CD4-positive, alpha-beta memory T cell (primary cell): ENCODE results near the gene TFF2. TPM values are rescaled to one million over a fixed set of nuclear protein-coding genes. Genes with fewer than 3 reads are reported as not detected.

Experiments used
- CTCF ChIA-PET: fragments of 350-600 bp; sonication (Branson Sonifier 250); formaldehyde crosslinking; loops from one replicate; lab custom pipeline; 2021; ENCODE audit warnings: inconsistent platforms; ENCODE audit not compliant: partially characterized antibody; lab: Charles Lee
- POLR2A ChIA-PET: fragments of 350-600 bp; sonication (Branson Sonifier 250); formaldehyde crosslinking; loops from one replicate; lab custom pipeline; 2021; ENCODE audit not compliant: partially characterized antibody; lab: Charles Lee
- DNase-seq, 5 donors: peaks; one replicate each; pipeline versions ENCODE4 v3.0.0 to v3.0.0-alpha.2; 2020 to 2022; ENCODE audit warnings: mixed read lengths in 1 of 5
- H3K27ac ChIP-seq: one replicate; pipeline ENCODE4 v1.7.0; 2013; ENCODE audit warnings: low read depth, low read length
- H3K27me3 ChIP-seq: 2 replicates; pipeline ENCODE4 v1.7.0; 2013; ENCODE audit warnings: mild to moderate bottlenecking, low read length, moderate library complexity; ENCODE audit not compliant: insufficient read depth
- H3K36me3 ChIP-seq: 2 replicates; pipeline ENCODE4 v1.7.0; 2013; ENCODE audit warnings: mild to moderate bottlenecking, low read length, moderate library complexity; ENCODE audit not compliant: insufficient read depth
- H3K4me1 ChIP-seq: 2 replicates; pipeline ENCODE4 v1.7.0; 2013; ENCODE audit warnings: mild to moderate bottlenecking, low read length, moderate library complexity; ENCODE audit not compliant: insufficient read depth
- H3K4me3 ChIP-seq, 2 donors: one replicate each; pipeline ENCODE4 v1.7.0; 2013; ENCODE audit warnings: low read length in 2 of 2, mild to moderate bottlenecking in 1 of 2
- H3K9me3 ChIP-seq, 2 donors: one replicate each; pipeline ENCODE4 v1.7.0; 2013; ENCODE audit warnings: low read length in 2 of 2, control low read depth in 1 of 2; ENCODE audit not compliant: control insufficient read depth in 1 of 2
- H3K27ac Mint-ChIP-seq, 7 donors: one replicate each; pipeline ENCODE4 v1.8.0; 2020 to 2021; ENCODE audit warnings: mixed read lengths in 7 of 7, mild to moderate bottlenecking in 6 of 7, inconsistent platforms in 3 of 7, moderate library complexity in 3 of 7
- H3K27me3 Mint-ChIP-seq, 2 donors: one replicate each; pipeline ENCODE4 v1.8.0; 2020 to 2021; ENCODE audit warnings: mixed read lengths in 2 of 2
- H3K36me3 Mint-ChIP-seq, 2 donors: one replicate each; pipeline ENCODE4 v1.8.0; 2020 to 2021; ENCODE audit warnings: mixed read lengths in 2 of 2, inconsistent platforms in 1 of 2, mild to moderate bottlenecking in 1 of 2
- H3K4me1 Mint-ChIP-seq, 4 donors: one replicate each; pipeline ENCODE4 v1.8.0; 2020 to 2021; ENCODE audit warnings: mixed read lengths in 4 of 4, mild to moderate bottlenecking in 1 of 4
- H3K4me3 Mint-ChIP-seq, 8 donors: one replicate each; pipeline ENCODE4 v1.8.0; 2020 to 2021; ENCODE audit warnings: mixed read lengths in 8 of 8, mild to moderate bottlenecking in 7 of 8, moderate library complexity in 6 of 8, inconsistent platforms in 3 of 8
- H3K9me3 Mint-ChIP-seq, 8 donors: one replicate each; pipeline ENCODE4 v1.8.0; 2020 to 2021; ENCODE audit warnings: mixed read lengths in 8 of 8, mild to moderate bottlenecking in 5 of 8, inconsistent platforms in 3 of 8, moderate library complexity in 1 of 8
- intact Hi-C: fragments of 100-400 bp; cut with micrococcal nuclease; formaldehyde crosslinking; loops from one replicate; pipeline ENCODE4 v1.15.1; 2023
- polyA plus RNA-seq, 2 donors: library from polyadenylated mRNA; unstranded; fragments of 300-500 nt; fragmentation: Illumina TruSeq; gene quantifications; one replicate each; pipeline ENCODE4 v1.2.3, GENCODE V29; 2021
- total RNA-seq, 2 experiments: library from RNA; stranded (reverse); gene quantifications; one replicate each; pipeline ENCODE4 v1.2.3, GENCODE V29; 2021

TFF2 gene
- total and polyA plus RNA-seq, 4 experiments from 2014 or later, result not detected

- peak overlapping the region in 1 of 7 donors; percentile 16 for H3K27ac Mint-ChIP-seq
- POLR2A ChIA-PET, result no interaction called here
- H3K4me3 ChIP-seq, result no peak overlapping the region
- H3K9me3 ChIP-seq, result no peaks in the 10 kb centered on the region
- CTCF ChIA-PET, result no interaction called here
- no peaks in the 10 kb centered on the region for H3K9me3 Mint-ChIP-seq
- H3K4me1 ChIP-seq, result peaks cover 8% of the 10 kb centered on the region
- no peak overlapping the region for H3K4me3 Mint-ChIP-seq
- no peaks in the 10 kb centered on the region for H3K36me3 ChIP-seq
- H3K4me1 Mint-ChIP-seq, result peaks cover 0 to 8% (median 5%) of the 10 kb centered on the region in 4 donors
- no peaks in the 10 kb centered on the region for H3K36me3 Mint-ChIP-seq
- H3K27ac ChIP-seq, result no peak overlapping the region
- no peak for DNase-seq
- peaks cover 0 to 11% of the 10 kb centered on the region in 2 donors for H3K27me3 Mint-ChIP-seq
- intact Hi-C loops, result no loop called here
- H3K27me3 ChIP-seq, result no peaks in the 10 kb centered on the region
Measured at GRCh38 chr21:42305707-42306147, 45.1 kb downstream of the TFF2 start.

DNA sequence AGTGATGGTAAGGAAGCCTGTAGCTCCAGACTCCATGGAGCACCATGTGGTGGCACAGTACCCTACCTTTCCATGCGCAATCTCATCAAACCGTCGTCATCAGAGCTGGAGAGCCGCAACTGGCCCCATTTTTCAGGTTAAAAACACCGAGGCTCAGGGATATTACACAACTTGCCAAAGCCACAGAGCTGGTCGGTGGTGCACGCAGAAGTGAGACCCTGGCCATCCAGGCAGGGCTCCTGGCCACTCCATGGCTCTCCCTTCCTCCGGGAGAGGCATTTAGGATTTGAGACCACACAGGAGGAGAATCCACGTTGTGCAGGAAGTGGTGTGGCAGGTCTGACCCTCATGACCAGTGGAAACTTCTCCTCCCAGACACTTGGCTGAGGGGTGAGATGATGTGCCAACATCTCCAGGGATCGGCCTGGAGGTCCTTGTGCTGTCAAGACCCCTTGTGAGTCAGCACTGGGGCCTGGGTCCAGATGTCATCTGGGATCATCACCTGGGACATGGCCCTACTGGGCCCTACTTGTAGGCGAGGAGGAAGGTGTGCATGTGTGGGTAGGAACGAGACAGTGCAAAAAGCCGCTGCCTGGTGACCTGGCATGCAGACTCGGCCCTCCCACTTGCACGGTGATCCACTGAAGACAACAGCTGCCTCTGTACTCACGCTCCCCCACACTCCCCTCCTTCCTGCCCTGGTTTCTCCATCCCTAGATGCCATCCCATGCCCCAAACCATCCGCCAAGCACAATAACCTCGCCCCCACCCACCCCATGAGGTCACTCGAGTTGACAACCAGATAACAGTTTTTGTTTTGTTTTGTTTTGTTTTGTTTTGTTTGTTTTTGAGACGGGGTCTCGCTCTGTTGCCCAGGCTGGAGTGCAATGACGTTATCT is 46.0 kb downstream of the TFF2 start:
- H3K27me3 ChIP-seq, result no peaks in the 10 kb centered on the region
- DNase-seq, result no peak
- peaks cover 6% of the 10 kb centered on the region for H3K4me1 ChIP-seq
- H3K9me3 Mint-ChIP-seq, result no peaks in the 10 kb centered on the region
- H3K27me3 Mint-ChIP-seq, result peaks cover 0 to 11% of the 10 kb centered on the region in 2 donors
- H3K36me3 ChIP-seq, result no peaks in the 10 kb centered on the region
- H3K4me3 ChIP-seq, result no peak overlapping the region
- H3K9me3 ChIP-seq, result no peaks in the 10 kb centered on the region
- no peak overlapping the region for H3K4me3 Mint-ChIP-seq
- ChIA-PET POLR2A (no interaction called here), CTCF (no interaction called here)
- no peak overlapping the region for H3K27ac ChIP-seq
- H3K4me1 Mint-ChIP-seq, result peaks cover 3 to 12% (median 5%) of the 10 kb centered on the region in 4 donors
- no peaks in the 10 kb centered on the region for H3K36me3 Mint-ChIP-seq
- peak overlapping the region in 1 of 7 donors; percentile 28 for H3K27ac Mint-ChIP-seq
- intact Hi-C loops, result no loop called here

DNA sequence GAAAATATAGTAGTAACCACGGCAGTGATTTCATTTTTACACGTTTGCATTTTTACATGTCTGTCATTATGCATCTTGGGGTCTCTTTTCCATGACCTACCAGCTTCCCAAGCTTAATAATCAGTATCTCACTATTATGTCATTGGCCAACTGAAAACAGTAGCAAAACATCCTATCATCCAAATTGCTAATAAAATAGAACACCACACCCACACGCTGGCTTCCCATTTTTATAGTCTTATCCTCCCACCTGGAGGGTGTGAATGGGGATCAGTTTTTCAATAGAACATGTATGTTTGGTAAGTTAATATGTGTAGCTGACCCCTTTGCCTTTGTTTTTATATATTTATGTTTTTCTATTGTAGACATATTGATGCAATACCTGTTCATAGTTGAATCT is 47.4 kb downstream of the TFF2 start:
- Mint-ChIP-seq H3K27ac (peak overlapping the region in 1 of 7 donors; percentile 48), H3K36me3 (no peaks in the 10 kb centered on the region)

DNA sequence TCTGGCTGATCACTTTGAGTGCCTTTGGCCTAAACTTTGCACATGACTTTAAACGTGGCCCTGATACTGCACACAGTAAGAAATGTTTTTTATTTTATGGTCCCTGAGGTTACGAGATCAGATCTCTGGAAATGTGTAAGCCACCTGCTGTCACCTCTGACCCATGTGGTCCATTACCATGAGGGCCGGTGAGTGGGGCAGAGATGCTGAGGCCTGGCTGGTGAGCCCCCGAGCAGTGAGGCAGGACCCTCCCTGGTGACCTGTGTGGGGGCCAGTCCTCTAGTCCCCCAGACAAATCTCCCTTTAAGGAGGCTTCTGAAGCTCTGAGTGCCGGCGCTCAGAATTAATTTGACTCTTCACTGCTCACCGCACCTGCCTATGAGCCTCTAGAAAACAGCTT is 48.0 kb downstream of the TFF2 start:
- H3K27me3 Mint-ChIP-seq, result peaks cover 0 to 6% of the 10 kb centered on the region in 2 donors
- intact Hi-C loops, result no loop called here
- H3K9me3 Mint-ChIP-seq, result no peaks in the 10 kb centered on the region
- peaks cover 0 to 1% of the 10 kb centered on the region in 2 donors for H3K36me3 Mint-ChIP-seq
- H3K9me3 ChIP-seq, result no peaks in the 10 kb centered on the region
- no peaks in the 10 kb centered on the region for H3K27me3 ChIP-seq
- H3K4me3 ChIP-seq, result no peak overlapping the region
- no peak overlapping the region for H3K4me3 Mint-ChIP-seq
- no peak for DNase-seq
- H3K36me3 ChIP-seq, result no peaks in the 10 kb centered on the region
- no peaks in the 10 kb centered on the region for H3K4me1 ChIP-seq
- H3K4me1 Mint-ChIP-seq, result peaks cover 0 to 16% (median 4%) of the 10 kb centered on the region in 4 donors
- peak overlapping the region in 1 of 7 donors; percentile 48 for H3K27ac Mint-ChIP-seq
- CTCF ChIA-PET, result no interaction called here
- H3K27ac ChIP-seq, result no peak overlapping the region
- POLR2A ChIA-PET, result no interaction called here

More for the DNA sequence above, 47.4 kb downstream of the TFF2 start:
- Histone ChIP-seq H3K27ac (no peak overlapping the region), H3K4me3 (no peak overlapping the region), H3K27me3 (no peaks in the 10 kb centered on the region), H3K9me3 (no peaks in the 10 kb centered on the region), H3K36me3 (no peaks in the 10 kb centered on the region), H3K4me1 (no peaks in the 10 kb centered on the region)
- Mint-ChIP-seq H3K4me1 (peaks cover 0 to 16% (median 4%) of the 10 kb centered on the region in 4 donors), H3K4me3 (no peak overlapping the region), H3K27me3 (peaks cover 0 to 6% of the 10 kb centered on the region in 2 donors), H3K9me3 (no peaks in the 10 kb centered on the region)
- DNase-seq, result no peak
- intact Hi-C loops, result no loop called here
- POLR2A ChIA-PET, result no interaction called here
- CTCF ChIA-PET, result no interaction called here

DNA sequence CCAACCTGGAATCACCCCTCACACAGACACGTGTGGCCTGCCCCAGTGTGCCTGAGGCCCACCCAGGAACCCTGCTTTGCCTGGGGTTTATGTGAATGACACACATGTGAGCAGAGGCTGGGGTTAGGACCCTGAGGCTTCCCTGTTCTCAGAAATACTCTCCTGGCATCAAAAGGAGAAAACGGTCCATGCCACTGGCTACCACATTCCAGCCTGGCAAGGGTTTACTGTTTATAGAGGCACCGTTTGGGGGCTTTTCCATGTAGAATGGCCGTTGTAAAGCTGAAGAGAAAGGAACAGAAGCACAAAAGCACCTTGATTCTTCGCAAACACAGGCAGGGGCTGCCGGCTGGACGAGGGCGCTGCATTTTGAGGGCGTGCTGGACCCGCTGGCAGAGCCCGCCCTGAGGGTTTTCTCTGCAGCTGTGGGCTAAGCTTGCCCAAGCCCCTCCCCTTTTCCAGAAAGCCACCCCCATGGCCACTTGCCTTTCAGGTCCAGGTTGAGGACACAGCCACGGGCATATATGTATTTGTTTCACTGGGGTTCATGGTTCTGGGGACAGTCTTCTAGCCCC is 48.6 kb downstream of the TFF2 start:
- intact Hi-C loops, result no loop called here

GRCh38 chr21:42301371-42302075 is 49.3 kb downstream of the TFF2 start:
- ChIA-PET CTCF (no interaction called here), POLR2A (no interaction called here)
- H3K9me3 Mint-ChIP-seq, result no peaks in the 10 kb centered on the region
- Histone ChIP-seq H3K27ac (no peak overlapping the region), H3K4me3 (no peak overlapping the region), H3K4me1 (no peaks in the 10 kb centered on the region), H3K36me3 (no peaks in the 10 kb centered on the region), H3K9me3 (no peaks in the 10 kb centered on the region), H3K27me3 (no peaks in the 10 kb centered on the region)
- H3K36me3 Mint-ChIP-seq, result peaks cover 11 to 14% of the 10 kb centered on the region in 2 donors
- no peak for DNase-seq
- H3K27me3 Mint-ChIP-seq, result peaks cover 0 to 2% of the 10 kb centered on the region in 2 donors
- H3K27ac Mint-ChIP-seq, result peak overlapping the region in 1 of 7 donors; percentile 40
- H3K4me3 Mint-ChIP-seq, result no peak overlapping the region
- intact Hi-C loops, result no loop called here
- H3K4me1 Mint-ChIP-seq, result peaks cover 0 to 16% (median 4%) of the 10 kb centered on the region in 4 donors

More for the DNA sequence above, 48.6 kb downstream of the TFF2 start:
- Mint-ChIP-seq H3K4me1 (peaks cover 0 to 16% (median 4%) of the 10 kb centered on the region in 4 donors), H3K27ac (peak overlapping the region in 1 of 7 donors; percentile 18), H3K4me3 (no peak overlapping the region), H3K9me3 (no peaks in the 10 kb centered on the region), H3K36me3 (peaks cover 6 to 8% of the 10 kb centered on the region in 2 donors), H3K27me3 (peaks cover 0 to 6% of the 10 kb centered on the region in 2 donors)
- H3K27ac ChIP-seq, result no peak overlapping the region
- POLR2A ChIA-PET, result no interaction called here
- no peak overlapping the region for H3K4me3 ChIP-seq
- no peaks in the 10 kb centered on the region for H3K27me3 ChIP-seq
- H3K36me3 ChIP-seq, result no peaks in the 10 kb centered on the region
- CTCF ChIA-PET, result no interaction called here
- no peaks in the 10 kb centered on the region for H3K4me1 ChIP-seq
- no peaks in the 10 kb centered on the region for H3K9me3 ChIP-seq
- no peak for DNase-seq

GRCh38 chr21:42300956-42301355 is 49.8 kb downstream of the TFF2 start:
- Mint-ChIP-seq H3K4me1 (peaks cover 0 to 16% (median 4%) of the 10 kb centered on the region in 4 donors), H3K9me3 (no peaks in the 10 kb centered on the region), H3K27me3 (peaks cover 0 to 2% of the 10 kb centered on the region in 2 donors), H3K4me3 (no peak overlapping the region), H3K36me3 (peaks cover 17 to 19% of the 10 kb centered on the region in 2 donors), H3K27ac (peak overlapping the region in 1 of 7 donors; percentile 40)
- Histone ChIP-seq H3K36me3 (no peaks in the 10 kb centered on the region), H3K27me3 (no peaks in the 10 kb centered on the region), H3K27ac (no peak overlapping the region), H3K4me1 (no peaks in the 10 kb centered on the region), H3K4me3 (no peak overlapping the region), H3K9me3 (no peaks in the 10 kb centered on the region)
- ChIA-PET POLR2A (no interaction called here), CTCF (no interaction called here)
- no peak for DNase-seq
- intact Hi-C loops, result no loop called here
